Measurements from ENCODE around the gene FAM83E. TPM values are rescaled to one million over a fixed set of nuclear protein-coding genes. Genes with fewer than 3 reads are reported as not detected.
A peak's percentile ranks its signal among the peaks of the same experiment; 100 is the strongest.
"Not testable (repeated sequence)": the region's sequence is repeated elsewhere in the genome, so short reads cannot be mapped to it uniquely, and the experiment has no call there.

FAM83E gene
- total RNA-seq, result 0.41 TPM

- DNase-seq (ENCODE audit: low spot score in 2 of 2) (no peak), FAIRE-seq (no peak)
Measured at GRCh38 chr19:48614436-48615230, at the start of gene FAM83E. Gene FAM83E (minus strand): TSS chr19:48615076. CDS start chr19:48613372, 1,704 bp downstream.

- DNase-seq (ENCODE audit: low spot score in 2 of 2), result no peak
- FAIRE-seq, result no peak
Measured at GRCh38 chr19:48664476-48664875, 49.6 kb upstream of the FAM83E start.

DNA sequence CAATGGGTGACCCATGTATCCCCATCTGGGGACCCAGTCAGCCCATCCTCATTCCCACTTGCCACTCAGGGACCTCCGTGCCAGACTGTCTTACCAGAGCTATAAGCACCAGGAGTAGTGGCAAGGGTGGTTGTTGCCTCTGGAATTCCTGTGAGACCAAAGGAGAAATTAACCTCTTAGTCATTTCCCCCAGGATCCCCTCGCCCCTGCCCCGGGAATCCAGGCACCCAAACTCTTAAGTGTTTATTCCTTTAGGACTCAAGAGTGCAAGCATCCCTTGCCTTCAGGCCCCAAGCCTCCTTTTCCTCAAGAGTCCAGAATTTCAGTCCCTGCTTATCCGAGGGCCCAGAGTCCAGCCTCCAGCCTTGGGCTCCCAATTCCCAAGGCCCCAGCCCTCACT lies 48.8 kb upstream of the FAM83E start:
- DNase-seq (ENCODE audit: low spot score in 2 of 2) (no peak), FAIRE-seq (no peak)

DNA sequence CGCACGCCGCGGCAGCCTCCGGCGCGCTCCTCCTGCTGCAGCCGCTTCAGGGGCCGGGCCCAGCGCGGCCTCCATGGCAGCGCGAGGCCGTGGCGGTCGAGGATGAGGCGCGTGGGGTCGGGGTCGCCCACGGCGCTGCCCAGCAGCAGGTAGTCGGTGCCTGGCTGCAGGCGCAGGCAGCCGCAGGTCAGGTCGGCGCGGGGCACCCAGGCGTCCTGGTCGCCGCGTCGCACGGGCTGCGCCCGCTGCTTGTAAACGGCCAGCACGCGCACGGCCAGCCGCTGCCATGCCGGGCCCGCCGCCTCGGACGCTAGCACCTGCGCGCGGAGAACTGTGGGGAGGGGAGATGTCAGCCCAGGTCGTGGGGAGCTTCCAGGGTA lies 46.8 kb upstream of the FAM83E start:
- FAIRE-seq, result no peak

GRCh38 chr19:48660852-48661710 lies 46.2 kb upstream of the FAM83E start:
- DNase-seq (ENCODE audit: low spot score in 2 of 2) (peak; percentile 90 to 98), FAIRE-seq (no peak)

More for the DNA sequence above, 46.8 kb upstream of the FAM83E start:
- no peak for DNase-seq (ENCODE audit: low spot score in 2 of 2)

- no peak for FAIRE-seq
- DNase-seq (ENCODE audit: low spot score in 2 of 2), result peak in 1 of 2 donors; percentile 29
Measured at GRCh38 chr19:48659768-48660167, 44.9 kb upstream of the FAM83E start.

DNA sequence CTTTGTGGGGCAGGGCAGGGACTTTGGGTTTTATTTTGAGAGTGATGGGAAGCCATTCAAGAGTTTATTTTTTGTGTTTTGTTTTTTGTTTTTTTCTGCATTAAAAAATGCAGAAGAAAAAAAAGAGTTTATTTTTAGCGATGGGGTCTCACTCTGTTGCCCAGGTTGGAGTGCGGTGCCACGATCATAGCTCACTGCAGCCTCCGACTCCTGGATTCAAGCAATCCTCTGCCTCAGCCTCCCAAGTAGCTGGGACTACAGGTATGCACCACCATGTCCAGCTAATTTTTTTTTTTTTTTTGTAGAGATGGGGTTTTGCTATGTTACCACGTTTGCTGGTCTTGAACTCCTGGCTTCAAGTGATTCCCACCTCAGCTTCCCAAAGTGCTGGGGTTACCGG lies 43.6 kb upstream of the FAM83E start:
- FAIRE-seq, result no peak
- no peak for DNase-seq (ENCODE audit: low spot score in 2 of 2)

DNA sequence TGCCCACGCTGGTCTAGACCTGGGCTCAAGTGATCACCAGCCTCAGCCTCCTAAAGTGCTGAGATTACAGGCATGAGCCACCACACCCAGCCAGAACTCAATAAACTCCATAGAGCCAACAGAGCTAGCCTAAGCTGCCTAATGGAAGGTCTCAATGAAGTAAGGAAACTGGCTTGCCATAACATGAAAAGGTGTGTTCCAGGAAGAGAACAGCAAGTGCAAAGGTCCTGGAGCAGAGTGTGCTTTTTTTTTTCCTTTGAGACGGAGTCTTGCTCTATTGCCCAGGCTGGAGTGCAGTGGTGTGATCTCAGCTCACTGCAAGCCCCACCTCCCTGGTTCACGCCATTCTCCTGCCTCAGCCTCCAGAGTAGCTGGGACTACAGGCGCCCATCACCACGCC lies 43.0 kb upstream of the FAM83E start:
- FAIRE-seq; DNase-seq (ENCODE audit: low spot score in 2 of 2): not testable (repeated sequence)

GRCh38 chr19:48656840-48657474 lies 42.1 kb upstream of the FAM83E start:
- no peak for DNase-seq (ENCODE audit: low spot score in 2 of 2)
- no peak for FAIRE-seq

GRCh38 chr19:48654299-48655059 lies 39.6 kb upstream of the FAM83E start:
- no peak for DNase-seq (ENCODE audit: low spot score in 2 of 2)
- no peak for FAIRE-seq

DNA sequence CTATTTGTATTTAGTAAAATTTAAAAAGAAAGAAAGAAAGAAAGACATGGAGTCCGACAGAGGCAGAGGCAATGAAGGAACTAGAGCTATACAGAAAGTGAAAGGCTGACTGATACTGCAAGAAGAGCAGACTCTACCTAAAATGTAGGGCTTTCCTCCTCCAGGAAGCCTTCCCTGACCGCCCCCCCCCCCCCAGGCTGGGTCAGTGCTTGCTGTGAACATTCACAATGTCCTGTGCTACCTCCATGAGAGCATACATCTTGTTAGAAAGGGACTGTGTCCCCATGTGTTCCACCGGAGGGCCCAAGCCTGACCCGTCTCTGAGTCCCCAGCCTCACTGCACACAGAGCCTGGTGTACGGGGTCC lies 36.8 kb upstream of the FAM83E start:
- DNase-seq (ENCODE audit: low spot score in 2 of 2), result no peak
- FAIRE-seq, result no peak

DNA sequence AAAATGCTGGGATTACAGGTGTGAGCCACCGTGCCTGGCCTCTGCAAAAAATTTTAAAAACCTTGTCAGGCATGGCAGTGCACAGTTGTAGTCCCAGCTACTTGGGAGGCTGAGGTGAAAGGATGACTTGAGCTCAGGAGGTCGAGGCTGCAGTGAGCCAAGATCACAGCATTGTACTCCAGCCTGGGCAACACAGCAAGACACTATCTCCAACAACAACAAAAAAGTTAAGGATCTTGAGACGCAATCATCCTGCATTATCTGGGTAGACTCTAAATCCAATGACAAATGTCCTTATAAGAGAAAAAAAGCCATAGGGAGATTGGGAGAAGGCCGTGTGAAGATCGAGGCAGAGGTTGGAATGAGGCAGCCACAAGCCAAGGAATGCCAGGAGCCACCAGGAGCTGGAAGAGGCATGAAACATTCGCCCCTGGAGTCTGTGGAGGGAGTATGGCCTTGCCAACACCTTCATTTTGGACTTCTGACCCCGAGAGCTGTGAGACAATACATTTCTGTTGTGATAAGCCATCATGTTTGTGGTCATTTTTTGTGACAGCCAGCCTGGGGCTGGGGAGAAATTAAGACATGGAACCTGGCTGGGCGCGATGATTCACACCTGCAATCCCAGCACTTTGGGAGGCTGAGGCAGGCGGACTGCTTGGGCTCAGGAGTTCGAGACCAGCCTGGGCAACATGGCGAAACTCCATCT lies 36.3 kb upstream of the FAM83E start:
- DNase-seq (ENCODE audit: low spot score in 2 of 2), result no peak
- FAIRE-seq, result no peak

DNA sequence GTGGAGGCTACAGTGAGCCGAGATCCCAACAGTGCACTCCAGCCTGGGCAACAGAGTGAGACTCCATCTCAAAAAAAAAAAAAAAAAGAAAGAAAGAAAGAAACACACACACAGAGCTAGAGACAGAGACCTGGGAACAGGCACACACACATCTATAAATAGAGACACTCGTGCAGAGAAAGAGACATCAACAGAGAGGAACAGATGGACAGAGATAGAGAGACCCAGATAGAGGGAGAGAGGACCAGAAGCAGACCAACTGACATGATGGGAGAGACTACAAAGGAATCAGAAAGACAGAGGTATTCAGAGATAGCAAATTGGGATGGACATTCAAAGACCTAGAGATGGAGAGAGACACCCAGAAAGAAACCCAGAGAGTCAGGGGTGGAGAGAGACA lies 33.3 kb upstream of the FAM83E start:
- FAIRE-seq (no peak), DNase-seq (ENCODE audit: low spot score in 2 of 2) (no peak)

DNA sequence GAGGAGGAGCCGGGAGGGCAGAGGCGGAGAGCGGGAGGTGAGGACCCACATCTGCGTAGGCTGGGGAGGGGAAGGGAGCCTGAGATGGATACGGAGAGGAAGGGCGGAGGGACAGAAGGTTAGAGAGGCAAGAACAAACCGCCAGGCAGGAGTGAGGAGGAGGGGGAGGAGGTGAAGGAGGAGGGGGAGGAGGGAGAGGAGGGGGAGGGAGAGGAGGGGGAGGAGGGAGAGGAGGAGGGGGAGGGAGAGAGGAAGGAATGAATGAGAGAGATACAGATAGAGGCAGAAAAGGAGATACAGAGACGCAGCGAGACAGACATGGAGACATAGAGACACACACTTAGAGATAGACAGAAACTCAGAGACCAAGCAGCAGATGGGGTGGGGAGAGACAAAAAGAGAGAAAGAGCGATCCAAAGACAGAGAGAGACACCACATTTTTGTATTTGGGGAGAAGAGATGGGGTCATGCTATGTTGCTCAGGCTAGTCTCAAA lies 31.9 kb upstream of the FAM83E start:
- FAIRE-seq (no peak), DNase-seq (ENCODE audit: low spot score in 2 of 2) (peak in 1 of 2 donors; percentile 24)

DNA sequence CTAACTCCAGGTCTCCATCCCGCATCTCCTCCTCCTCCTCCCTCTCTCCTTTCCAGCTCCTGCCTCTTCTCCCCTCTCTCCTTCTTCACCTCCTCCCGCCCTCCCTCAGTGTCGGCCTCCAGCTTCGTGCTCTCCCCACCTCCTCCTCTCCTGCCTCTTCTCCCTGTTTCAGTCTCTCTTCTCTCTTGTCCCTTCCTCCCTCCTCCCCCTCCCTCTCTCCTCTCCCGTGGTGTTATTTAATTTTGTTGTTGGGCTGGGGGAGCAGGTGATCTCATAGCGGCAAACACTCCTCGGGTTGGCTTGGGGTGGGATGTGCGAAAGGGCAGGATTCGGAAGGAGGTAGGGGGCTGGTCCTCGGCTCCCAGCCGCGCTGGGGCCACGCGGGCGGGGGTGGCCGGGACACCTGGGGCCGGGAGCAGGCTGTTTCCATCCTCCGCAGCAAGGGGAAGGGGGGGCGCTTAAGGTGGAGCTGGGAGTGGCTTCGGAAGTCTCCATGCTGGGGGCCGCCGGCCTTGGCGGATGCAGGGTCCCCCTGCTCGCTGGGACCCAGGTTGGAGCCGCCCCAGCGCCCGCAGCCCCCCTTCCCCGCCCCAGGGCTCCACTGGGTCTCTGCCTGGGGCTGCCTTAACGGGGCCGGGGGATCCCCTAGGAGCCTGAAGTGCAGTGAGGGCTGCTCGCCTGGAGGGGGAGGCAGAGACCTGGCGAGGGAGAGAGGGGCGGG lies 31.3 kb upstream of the FAM83E start, which contains the start of gene CA11:
CA11 (minus strand) TSS at position 187 of the 721 bp plus-strand sequence. CDS start 555 bp downstream, outside the sequence.
- FAIRE-seq (no peak), DNase-seq (ENCODE audit: low spot score in 2 of 2) (peak; percentile 83 to 91)

GRCh38 chr19:48645620-48646000 lies 30.7 kb upstream of the FAM83E start:
- DNase-seq (ENCODE audit: low spot score in 2 of 2) (peak in 1 of 2 donors; percentile 44), FAIRE-seq (no peak)

- FAIRE-seq, result no peak
- peak; percentile 70 to 80 for DNase-seq (ENCODE audit: low spot score in 2 of 2)
Measured at GRCh38 chr19:48644839-48645619, 30.2 kb upstream of the FAM83E start.

DNA sequence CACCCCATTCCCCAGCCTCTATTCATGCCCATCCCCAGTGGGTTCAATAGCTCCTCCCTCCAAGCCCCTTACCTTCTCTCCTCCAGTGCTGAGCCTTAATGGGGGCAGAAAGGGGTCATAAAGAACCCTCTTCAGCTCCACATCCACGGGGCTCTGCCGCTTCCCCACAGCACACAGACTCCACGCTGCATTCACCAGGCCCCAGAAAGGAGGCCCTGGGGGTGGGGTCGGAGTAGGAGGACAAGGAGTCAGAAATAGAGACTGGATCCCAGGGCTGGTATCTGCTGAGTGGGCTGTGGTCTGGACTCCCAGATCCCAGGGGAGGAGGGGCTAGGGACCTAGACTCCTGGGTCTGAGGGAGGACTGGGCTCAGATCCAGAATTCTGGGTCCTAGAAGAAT lies 29.5 kb upstream of the FAM83E start:
- FAIRE-seq (no peak), DNase-seq (ENCODE audit: low spot score in 2 of 2) (no peak)

Measured in frontal cortex (tissue), 4 donors.